ENCODE results near the gene GPX3. TPM values are rescaled to one million over a fixed set of nuclear protein-coding genes. Genes with fewer than 3 reads are reported as not detected.

The GPX3 gene
- total and polyA plus RNA-seq, 9 of the 15 experiments (the other 6 are each of a cell fraction or from before 2014, with no cell fraction given) = 0.25 to 0.86 TPM; not detected in 7

DNA sequence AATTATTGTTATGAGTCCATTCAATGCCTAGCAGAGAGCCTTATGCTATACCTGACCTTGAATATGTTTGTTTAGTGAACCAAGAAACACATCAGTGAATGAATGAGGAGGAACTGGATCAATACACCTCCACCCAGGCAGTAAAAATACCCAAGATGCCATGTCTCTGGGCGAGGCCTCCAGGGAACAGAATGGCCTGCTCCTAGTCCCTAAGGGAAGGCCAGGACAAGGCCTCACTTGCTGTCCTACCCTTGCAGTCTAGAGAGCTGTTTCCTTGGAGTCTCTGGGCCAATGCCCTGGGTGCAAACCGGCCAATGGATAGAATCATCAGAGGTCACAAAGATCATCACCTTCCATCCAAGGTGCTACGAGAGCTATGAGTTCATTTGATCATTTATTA is 34.3 kb downstream of the GPX3 start (continued):
- TF ChIP-seq, protein P1, sequence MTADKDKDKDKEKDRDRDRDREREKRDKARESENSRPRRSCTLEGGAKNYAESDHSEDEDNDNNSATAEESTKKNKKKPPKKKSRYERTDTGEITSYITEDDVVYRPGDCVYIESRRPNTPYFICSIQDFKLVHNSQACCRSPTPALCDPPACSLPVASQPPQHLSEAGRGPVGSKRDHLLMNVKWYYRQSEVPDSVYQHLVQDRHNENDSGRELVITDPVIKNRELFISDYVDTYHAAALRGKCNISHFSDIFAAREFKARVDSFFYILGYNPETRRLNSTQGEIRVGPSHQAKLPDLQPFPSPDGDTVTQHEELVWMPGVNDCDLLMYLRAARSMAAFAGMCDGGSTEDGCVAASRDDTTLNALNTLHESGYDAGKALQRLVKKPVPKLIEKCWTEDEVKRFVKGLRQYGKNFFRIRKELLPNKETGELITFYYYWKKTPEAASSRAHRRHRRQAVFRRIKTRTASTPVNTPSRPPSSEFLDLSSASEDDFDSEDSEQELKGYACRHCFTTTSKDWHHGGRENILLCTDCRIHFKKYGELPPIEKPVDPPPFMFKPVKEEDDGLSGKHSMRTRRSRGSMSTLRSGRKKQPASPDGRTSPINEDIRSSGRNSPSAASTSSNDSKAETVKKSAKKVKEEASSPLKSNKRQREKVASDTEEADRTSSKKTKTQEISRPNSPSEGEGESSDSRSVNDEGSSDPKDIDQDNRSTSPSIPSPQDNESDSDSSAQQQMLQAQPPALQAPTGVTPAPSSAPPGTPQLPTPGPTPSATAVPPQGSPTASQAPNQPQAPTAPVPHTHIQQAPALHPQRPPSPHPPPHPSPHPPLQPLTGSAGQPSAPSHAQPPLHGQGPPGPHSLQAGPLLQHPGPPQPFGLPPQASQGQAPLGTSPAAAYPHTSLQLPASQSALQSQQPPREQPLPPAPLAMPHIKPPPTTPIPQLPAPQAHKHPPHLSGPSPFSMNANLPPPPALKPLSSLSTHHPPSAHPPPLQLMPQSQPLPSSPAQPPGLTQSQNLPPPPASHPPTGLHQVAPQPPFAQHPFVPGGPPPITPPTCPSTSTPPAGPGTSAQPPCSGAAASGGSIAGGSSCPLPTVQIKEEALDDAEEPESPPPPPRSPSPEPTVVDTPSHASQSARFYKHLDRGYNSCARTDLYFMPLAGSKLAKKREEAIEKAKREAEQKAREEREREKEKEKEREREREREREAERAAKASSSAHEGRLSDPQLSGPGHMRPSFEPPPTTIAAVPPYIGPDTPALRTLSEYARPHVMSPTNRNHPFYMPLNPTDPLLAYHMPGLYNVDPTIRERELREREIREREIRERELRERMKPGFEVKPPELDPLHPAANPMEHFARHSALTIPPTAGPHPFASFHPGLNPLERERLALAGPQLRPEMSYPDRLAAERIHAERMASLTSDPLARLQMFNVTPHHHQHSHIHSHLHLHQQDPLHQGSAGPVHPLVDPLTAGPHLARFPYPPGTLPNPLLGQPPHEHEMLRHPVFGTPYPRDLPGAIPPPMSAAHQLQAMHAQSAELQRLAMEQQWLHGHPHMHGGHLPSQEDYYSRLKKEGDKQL (CRISPR knock-in tag; IDR thresholded peaks at IDR 0.05; ENCODE audit: borderline replicate concordance) = no peak
- no peak for TF ChIP-seq ZNF146 (CRISPR knock-in tag; IDR thresholded peaks at IDR 0.05; ENCODE audit: unreplicated experiment)
- TF ChIP-seq, protein P2, sequence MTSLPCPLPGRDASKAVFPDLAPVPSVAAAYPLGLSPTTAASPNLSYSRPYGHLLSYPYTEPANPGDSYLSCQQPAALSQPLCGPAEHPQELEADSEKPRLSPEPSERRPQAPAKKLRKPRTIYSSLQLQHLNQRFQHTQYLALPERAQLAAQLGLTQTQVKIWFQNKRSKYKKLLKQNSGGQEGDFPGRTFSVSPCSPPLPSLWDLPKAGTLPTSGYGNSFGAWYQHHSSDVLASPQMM (CRISPR knock-in tag; IDR thresholded peaks at IDR 0.05) = no peak
- no peak for TF ChIP-seq XRCC3 (IDR thresholded peaks at IDR 0.05)
- no peak for TF ChIP-seq HOXB6 (CRISPR knock-in tag; IDR thresholded peaks at IDR 0.05; ENCODE audit: borderline replicate concordance)
- no peak for TF ChIP-seq SAFB2 (IDR thresholded peaks at IDR 0.05; ENCODE audit: borderline replicate concordance, low read depth, low read length, severe bottlenecking)
- TF ChIP-seq, protein P3, sequence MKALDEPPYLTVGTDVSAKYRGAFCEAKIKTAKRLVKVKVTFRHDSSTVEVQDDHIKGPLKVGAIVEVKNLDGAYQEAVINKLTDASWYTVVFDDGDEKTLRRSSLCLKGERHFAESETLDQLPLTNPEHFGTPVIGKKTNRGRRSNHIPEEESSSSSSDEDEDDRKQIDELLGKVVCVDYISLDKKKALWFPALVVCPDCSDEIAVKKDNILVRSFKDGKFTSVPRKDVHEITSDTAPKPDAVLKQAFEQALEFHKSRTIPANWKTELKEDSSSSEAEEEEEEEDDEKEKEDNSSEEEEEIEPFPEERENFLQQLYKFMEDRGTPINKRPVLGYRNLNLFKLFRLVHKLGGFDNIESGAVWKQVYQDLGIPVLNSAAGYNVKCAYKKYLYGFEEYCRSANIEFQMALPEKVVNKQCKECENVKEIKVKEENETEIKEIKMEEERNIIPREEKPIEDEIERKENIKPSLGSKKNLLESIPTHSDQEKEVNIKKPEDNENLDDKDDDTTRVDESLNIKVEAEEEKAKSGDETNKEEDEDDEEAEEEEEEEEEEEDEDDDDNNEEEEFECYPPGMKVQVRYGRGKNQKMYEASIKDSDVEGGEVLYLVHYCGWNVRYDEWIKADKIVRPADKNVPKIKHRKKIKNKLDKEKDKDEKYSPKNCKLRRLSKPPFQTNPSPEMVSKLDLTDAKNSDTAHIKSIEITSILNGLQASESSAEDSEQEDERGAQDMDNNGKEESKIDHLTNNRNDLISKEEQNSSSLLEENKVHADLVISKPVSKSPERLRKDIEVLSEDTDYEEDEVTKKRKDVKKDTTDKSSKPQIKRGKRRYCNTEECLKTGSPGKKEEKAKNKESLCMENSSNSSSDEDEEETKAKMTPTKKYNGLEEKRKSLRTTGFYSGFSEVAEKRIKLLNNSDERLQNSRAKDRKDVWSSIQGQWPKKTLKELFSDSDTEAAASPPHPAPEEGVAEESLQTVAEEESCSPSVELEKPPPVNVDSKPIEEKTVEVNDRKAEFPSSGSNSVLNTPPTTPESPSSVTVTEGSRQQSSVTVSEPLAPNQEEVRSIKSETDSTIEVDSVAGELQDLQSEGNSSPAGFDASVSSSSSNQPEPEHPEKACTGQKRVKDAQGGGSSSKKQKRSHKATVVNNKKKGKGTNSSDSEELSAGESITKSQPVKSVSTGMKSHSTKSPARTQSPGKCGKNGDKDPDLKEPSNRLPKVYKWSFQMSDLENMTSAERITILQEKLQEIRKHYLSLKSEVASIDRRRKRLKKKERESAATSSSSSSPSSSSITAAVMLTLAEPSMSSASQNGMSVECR (CRISPR knock-in tag; IDR thresholded peaks at IDR 0.05) = no peak
- TF ChIP-seq KDM5B (IDR thresholded peaks at IDR 0.05; ENCODE audit: insufficient replicate concordance, low read depth, low read length) = no peak

All from K562 (cell line).